ENCODE data around the gene DCST2. TPM values are rescaled to one million over a fixed set of nuclear protein-coding genes. Genes with fewer than 3 reads are reported as not detected.
A peak's percentile ranks its signal among the peaks of the same experiment; 100 is the strongest.
"Not testable (repeated sequence)": the region's sequence is repeated elsewhere in the genome, so short reads cannot be mapped to it uniquely, and the experiment has no call there.

Gene DCST2
- total RNA-seq, 4 donors from 2014 or later = 0.07 to 1.6 TPM; not detected in 2

DNA sequence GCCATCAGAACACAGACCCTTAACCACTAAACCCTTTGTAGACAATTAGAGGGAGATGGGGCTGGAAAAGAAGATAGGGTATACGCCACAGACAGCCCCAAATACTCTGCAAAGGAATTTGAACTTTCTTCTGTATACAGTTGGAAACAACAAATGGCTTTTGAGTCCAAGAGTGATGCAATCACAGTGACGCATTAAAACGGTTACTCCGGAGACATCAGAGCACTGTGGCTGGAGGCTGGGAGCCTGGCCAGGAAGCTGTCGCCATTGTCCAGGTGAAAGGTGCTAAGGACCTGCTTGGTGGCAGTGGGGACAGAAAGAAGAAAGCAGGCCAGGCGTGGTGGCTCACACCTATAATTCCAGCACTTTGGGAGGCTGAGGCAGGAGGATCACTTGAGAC, 46.3 kb downstream of the DCST2 start:
- Histone ChIP-seq H3K4me3 (no peak overlapping the region), H3K27me3 (no peaks in the 10 kb centered on the region), H3K4me1 (peaks cover 0 to 10% of the 10 kb centered on the region in 2 donors), H3K9me3 (no peaks in the 10 kb centered on the region), H3K36me3 (no peaks in the 10 kb centered on the region), H3K27ac (no peak overlapping the region)
- no peak for TF ChIP-seq POLR2A (IDR thresholded peaks at IDR 0.05)
- TF ChIP-seq, protein P1, sequence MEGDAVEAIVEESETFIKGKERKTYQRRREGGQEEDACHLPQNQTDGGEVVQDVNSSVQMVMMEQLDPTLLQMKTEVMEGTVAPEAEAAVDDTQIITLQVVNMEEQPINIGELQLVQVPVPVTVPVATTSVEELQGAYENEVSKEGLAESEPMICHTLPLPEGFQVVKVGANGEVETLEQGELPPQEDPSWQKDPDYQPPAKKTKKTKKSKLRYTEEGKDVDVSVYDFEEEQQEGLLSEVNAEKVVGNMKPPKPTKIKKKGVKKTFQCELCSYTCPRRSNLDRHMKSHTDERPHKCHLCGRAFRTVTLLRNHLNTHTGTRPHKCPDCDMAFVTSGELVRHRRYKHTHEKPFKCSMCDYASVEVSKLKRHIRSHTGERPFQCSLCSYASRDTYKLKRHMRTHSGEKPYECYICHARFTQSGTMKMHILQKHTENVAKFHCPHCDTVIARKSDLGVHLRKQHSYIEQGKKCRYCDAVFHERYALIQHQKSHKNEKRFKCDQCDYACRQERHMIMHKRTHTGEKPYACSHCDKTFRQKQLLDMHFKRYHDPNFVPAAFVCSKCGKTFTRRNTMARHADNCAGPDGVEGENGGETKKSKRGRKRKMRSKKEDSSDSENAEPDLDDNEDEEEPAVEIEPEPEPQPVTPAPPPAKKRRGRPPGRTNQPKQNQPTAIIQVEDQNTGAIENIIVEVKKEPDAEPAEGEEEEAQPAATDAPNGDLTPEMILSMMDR (IDR thresholded peaks at IDR 0.05) = no peak
- intact Hi-C loops (cut with DNase I; ENCODE audit: low total_unique reads) = no loop called here
- no peak for DNase-seq

DNA sequence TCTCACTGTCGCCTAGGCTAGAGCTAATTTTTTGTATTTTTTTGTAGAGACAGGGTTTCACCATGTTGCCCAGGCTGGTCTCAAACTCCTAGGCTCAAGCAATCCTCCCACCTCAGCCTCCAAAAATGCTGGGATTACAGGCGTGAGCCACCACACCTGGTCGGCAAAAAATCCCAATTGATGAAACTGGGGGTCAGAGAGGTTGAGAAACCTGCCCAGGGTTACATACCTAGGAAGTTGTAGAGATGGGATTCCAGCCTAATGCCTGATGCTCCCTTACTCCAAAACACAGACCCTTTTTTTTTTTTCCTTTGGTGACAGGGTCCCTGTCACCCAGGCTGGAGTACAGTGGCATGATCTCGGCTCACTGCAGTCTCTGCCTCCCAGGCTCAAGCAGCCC, 46.8 kb downstream of the DCST2 start:
- H3K4me1 ChIP-seq; H3K27me3 ChIP-seq; H3K36me3 ChIP-seq; DNase-seq; intact Hi-C loops (cut with DNase I; ENCODE audit: low total_unique reads); H3K9me3 ChIP-seq; H3K27ac ChIP-seq; H3K4me3 ChIP-seq: not testable (repeated sequence)

DNA sequence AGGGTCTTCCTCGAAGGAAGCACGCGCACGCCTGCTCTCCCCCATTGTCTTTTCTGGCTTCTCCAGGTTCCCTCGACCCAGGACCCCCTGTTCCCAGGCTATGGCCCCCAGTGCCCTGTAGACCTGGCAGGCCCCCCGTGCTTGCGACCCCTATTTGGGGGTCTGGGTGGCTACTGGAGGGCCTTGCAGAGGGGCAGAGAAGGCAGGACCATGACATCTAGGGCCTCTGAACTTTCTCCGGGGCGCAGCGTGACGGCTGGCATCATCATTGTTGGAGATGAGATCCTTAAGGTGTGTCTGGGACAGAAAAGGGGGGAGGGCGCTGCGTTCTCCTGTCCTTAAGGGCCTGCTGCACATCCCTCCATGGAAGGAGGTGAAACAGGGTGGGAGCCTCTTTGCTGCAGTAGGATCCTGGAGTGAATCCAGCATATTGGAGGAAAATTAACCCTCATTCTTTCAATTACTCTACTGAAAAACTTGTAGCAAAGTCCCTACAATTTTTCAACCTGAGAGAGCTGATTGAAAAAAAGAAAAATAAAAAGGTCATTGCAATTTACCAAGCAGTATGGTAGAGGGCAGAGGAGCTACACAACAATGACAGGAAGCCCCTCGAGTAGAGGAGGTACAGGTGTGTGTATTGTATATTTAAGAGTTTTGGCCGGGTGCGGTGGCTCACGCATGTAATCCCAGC, 49.7 kb downstream of the DCST2 start:
- intact Hi-C loops (cut with DNase I; ENCODE audit: low total_unique reads) = no loop called here
- DNase-seq = no peak
- H3K27ac ChIP-seq = peak overlapping the region; percentile 75 to 77

DNA sequence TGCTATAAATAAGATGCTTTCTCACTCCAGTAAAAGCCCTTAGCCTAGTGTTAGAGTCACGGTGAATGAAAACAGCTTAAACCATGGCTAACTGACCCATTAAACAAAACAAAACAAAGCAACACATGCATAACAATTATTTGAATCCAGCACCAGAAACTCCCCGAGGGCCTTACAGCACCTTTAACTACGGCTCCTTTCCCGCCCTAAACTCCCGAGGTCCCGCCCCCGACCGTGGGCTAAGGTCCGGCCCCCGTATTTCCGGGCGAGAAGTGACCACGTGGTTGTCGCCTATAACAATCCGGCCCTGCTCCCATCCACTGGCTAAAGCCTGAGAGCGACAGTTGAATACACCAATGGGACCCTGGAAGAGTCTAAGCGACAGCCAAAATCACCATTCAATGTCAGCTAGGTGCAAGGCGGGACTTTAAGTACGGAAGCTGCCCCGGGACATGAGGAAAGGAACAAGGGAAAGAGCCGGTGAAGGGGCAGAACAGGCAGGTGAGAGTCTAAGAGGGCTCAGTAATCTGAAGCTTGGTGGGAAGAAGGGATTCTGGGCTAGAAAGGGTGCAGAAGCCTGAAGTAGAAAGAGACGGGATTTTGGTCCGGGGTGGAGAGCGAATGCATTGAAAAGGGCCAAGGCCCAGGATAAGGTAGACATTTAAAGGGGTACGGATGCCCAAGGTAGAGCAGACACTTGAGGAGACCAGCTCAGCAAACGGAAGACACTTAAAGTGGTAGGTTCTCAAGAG, 50.5 kb downstream of the DCST2 start, which contains the start of gene FLAD1:
TSS of gene FLAD1 (plus strand) at position 448 of the 752 bp plus-strand sequence. CDS start 351 bp downstream, outside the sequence.
- H3K4me1 ChIP-seq = peaks cover 0 to 7% of the 10 kb centered on the region in 2 donors
- TF ChIP-seq, protein P1 (IDR thresholded peaks at IDR 0.05) = peak in 1 of 4 experiments; percentile 33
- TF ChIP-seq POLR2A (IDR thresholded peaks at IDR 0.05) = peak in 1 of 2 donors; percentile 35
- H3K27ac ChIP-seq = peak within 1 kb of the TSS; percentile 75 to 77
- intact Hi-C loops (cut with DNase I; ENCODE audit: low total_unique reads) = no loop called here
- H3K36me3 ChIP-seq = no peaks in the 10 kb centered on the region
- no peaks in the 10 kb centered on the region for H3K9me3 ChIP-seq
- peak; percentile 93 to 99 for DNase-seq
- peak within 1 kb of the TSS; percentile 62 to 80 for H3K4me3 ChIP-seq
- no peaks in the 10 kb centered on the region for H3K27me3 ChIP-seq

More for the DNA sequence above, 49.7 kb downstream of the DCST2 start:
- Histone ChIP-seq H3K27me3 (no peaks in the 10 kb centered on the region), H3K36me3 (no peaks in the 10 kb centered on the region), H3K9me3 (no peaks in the 10 kb centered on the region), H3K4me1 (peaks cover 0 to 10% of the 10 kb centered on the region in 2 donors), H3K4me3 (peak overlapping the region; percentile 62 to 80)
- TF ChIP-seq POLR2A (IDR thresholded peaks at IDR 0.05) = no peak
- TF ChIP-seq, protein P1 (IDR thresholded peaks at IDR 0.05) = no peak

DNA sequence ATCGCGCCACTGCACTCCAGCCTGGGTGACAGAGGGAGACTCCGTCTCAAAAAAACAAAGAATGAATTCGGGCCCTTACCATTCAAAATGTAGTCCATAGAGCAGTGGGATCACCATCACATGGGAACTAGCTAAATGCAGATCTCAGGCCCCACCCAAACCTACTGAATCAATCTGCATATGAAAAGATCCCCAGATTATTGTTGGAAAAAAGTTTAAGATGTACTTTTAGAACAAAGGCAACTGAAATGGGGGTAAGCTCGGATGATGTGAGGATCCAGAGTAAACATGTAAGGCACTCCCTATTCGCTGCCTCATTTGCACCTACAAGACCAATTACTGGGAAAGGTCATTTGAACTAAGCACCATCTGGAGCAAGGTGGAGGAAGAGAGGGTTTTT, 51.2 kb downstream of the DCST2 start:
- no peaks in the 10 kb centered on the region for H3K36me3 ChIP-seq
- H3K9me3 ChIP-seq = no peaks in the 10 kb centered on the region
- TF ChIP-seq, protein P1 (IDR thresholded peaks at IDR 0.05) = no peak
- TF ChIP-seq POLR2A (IDR thresholded peaks at IDR 0.05) = no peak
- peaks cover 0 to 7% of the 10 kb centered on the region in 2 donors for H3K4me1 ChIP-seq
- H3K4me3 ChIP-seq = peak overlapping the region in 1 of 2 donors; percentile 38
- peak overlapping the region in 1 of 2 donors; percentile 77 for H3K27ac ChIP-seq
- DNase-seq = no peak
- no peaks in the 10 kb centered on the region for H3K27me3 ChIP-seq
- intact Hi-C loops (cut with DNase I; ENCODE audit: low total_unique reads) = no loop called here
